Measurements from ENCODE around the gene GUCY1A2.

GUCY1A2 gene

GRCh38 chr11:107041088-107041444 lies 22.8 kb upstream of the GUCY1A2 start:
- Histone ChIP-seq H3K18ac (ENCODE audit: low read depth in 1 of 2, low read length in 2 of 2) (no peak overlapping the region), H4K91ac (ENCODE audit: low read length) (no peak overlapping the region), H3K27ac (ENCODE audit: low read length, poor library complexity, severe bottlenecking) (peak overlapping the region; percentile 51), H2BK12ac (ENCODE audit: low read length in 2 of 2) (no peak overlapping the region), H2BK5ac (ENCODE audit: low read depth, low read length, poor library complexity, severe bottlenecking) (no peak overlapping the region), H3K4me1 (ENCODE audit: control insufficient read depth, insufficient read depth, low read depth, low read length) (peaks cover 5% of the 10 kb centered on the region), H2BK120ac (ENCODE audit: low read depth, low read length) (no peak overlapping the region), H3K9ac (ENCODE audit: low read length) (no peak overlapping the region), H2AFZ (ENCODE audit: low read depth, low read length) (no peak overlapping the region), H3K79me1 (replicated peaks; ENCODE audit: low read length, poor library complexity, severe bottlenecking) (no peaks in the 10 kb centered on the region), H2AK5ac (ENCODE audit: low read length, severe bottlenecking) (no peak overlapping the region), H3K23ac (ENCODE audit: low read length in 2 of 2) (no peak overlapping the region), H3K9me3 (ENCODE audit: control insufficient read depth, low read length) (peaks cover 11% of the 10 kb centered on the region), H4K8ac (ENCODE audit: low read length) (no peak overlapping the region), H3K4me2 (ENCODE audit: low read length, poor library complexity, severe bottlenecking) (no peak overlapping the region), H3K14ac (ENCODE audit: low read length in 2 of 2) (no peak overlapping the region), H3K27me3 (ENCODE audit: control insufficient read depth in 1 of 2, insufficient read depth in 1 of 2, low read length in 2 of 2) (no peaks in the 10 kb centered on the region), H2BK15ac (ENCODE audit: low read depth, poor library complexity, severe bottlenecking) (no peak overlapping the region), H3K4ac (ENCODE audit: low read depth in 1 of 2, low read length in 2 of 2) (no peak overlapping the region), H3K36me3 (ENCODE audit: control insufficient read depth in 1 of 2, insufficient read depth in 2 of 2, low read depth in 1 of 2, low read length in 2 of 2) (no peaks in the 10 kb centered on the region), H3K4me3 (ENCODE audit: insufficient read depth in 1 of 2, low read depth in 1 of 2, low read length in 2 of 2) (no peak overlapping the region)
- 13% methylated on average over 1 of the region's 1 CpG for WGBS
- DNase-seq, result peak; percentile 94

DNA sequence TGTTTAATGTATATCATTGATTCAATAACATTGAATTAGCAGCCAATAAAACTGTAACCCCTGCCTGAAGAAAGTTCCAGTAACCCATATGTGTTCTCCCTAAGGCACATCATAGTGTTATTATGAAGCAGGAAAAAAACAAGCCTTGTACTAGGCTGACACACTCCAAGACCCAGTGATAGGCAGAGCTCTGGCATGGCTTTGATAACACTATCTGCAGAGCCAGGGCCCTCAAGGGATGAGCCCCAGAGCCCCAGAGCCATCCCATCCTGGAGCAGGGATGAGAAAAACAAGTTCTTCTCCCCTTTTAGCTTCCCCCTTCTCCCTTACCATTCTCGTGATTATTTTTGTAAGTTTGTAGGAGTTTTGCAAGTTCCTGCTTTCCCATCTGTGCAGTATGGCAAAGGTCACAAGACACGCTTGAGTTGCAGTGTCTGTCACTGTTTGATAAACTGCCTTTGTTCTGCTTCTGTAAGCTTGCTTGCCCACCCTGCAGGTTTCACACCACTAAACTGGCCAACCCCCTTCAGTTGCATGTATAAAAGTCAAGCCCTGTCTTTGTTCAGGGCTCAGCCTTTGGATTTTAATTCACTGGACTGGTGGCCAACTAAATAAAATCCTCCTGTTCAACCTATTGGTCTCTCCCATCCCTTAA lies 22.3 kb upstream of the GUCY1A2 start:
- Histone ChIP-seq H2BK15ac (ENCODE audit: low read depth, poor library complexity, severe bottlenecking) (no peak overlapping the region), H3K4me2 (ENCODE audit: low read length, poor library complexity, severe bottlenecking) (no peak overlapping the region), H2AK5ac (ENCODE audit: low read length, severe bottlenecking) (no peak overlapping the region), H3K4me3 (ENCODE audit: insufficient read depth in 1 of 2, low read depth in 1 of 2, low read length in 2 of 2) (no peak overlapping the region), H3K36me3 (ENCODE audit: control insufficient read depth in 1 of 2, insufficient read depth in 2 of 2, low read depth in 1 of 2, low read length in 2 of 2) (no peaks in the 10 kb centered on the region), H3K9ac (ENCODE audit: low read length) (no peak overlapping the region), H2BK5ac (ENCODE audit: low read depth, low read length, poor library complexity, severe bottlenecking) (no peak overlapping the region), H3K9me3 (ENCODE audit: control insufficient read depth, low read length) (peaks cover 11% of the 10 kb centered on the region), H2BK120ac (ENCODE audit: low read depth, low read length) (no peak overlapping the region), H3K4ac (ENCODE audit: low read depth in 1 of 2, low read length in 2 of 2) (no peak overlapping the region), H2BK12ac (ENCODE audit: low read length in 2 of 2) (peak overlapping the region in 1 of 2 experiments; percentile 84), H3K27me3 (ENCODE audit: control insufficient read depth in 1 of 2, insufficient read depth in 1 of 2, low read length in 2 of 2) (no peaks in the 10 kb centered on the region), H3K79me1 (replicated peaks; ENCODE audit: low read length, poor library complexity, severe bottlenecking) (no peaks in the 10 kb centered on the region), H3K18ac (ENCODE audit: low read depth in 1 of 2, low read length in 2 of 2) (peak overlapping the region; percentile 23 to 84), H4K8ac (ENCODE audit: low read length) (peak overlapping the region; percentile 61), H3K14ac (ENCODE audit: low read length in 2 of 2) (no peak overlapping the region), H3K27ac (ENCODE audit: low read length, poor library complexity, severe bottlenecking) (peak overlapping the region; percentile 51), H3K23ac (ENCODE audit: low read length in 2 of 2) (no peak overlapping the region), H2AFZ (ENCODE audit: low read depth, low read length) (no peak overlapping the region), H3K4me1 (ENCODE audit: control insufficient read depth, insufficient read depth, low read depth, low read length) (peaks cover 5% of the 10 kb centered on the region), H4K91ac (ENCODE audit: low read length) (peak overlapping the region; percentile 12)
- WGBS, result 16% methylated on average over 2 of the region's 2 CpGs
- peak; percentile 77 for DNase-seq

GRCh38 chr11:107025673-107026072 lies 7.4 kb upstream of the GUCY1A2 start:
- no peak overlapping the region for H2BK15ac ChIP-seq (ENCODE audit: low read depth, poor library complexity, severe bottlenecking)
- no peak overlapping the region for H4K91ac ChIP-seq (ENCODE audit: low read length)
- H2AK5ac ChIP-seq (ENCODE audit: low read length, severe bottlenecking), result no peak overlapping the region
- no peak overlapping the region for H3K18ac ChIP-seq (ENCODE audit: low read depth in 1 of 2, low read length in 2 of 2)
- H3K27me3 ChIP-seq (ENCODE audit: control insufficient read depth in 1 of 2, insufficient read depth in 1 of 2, low read length in 2 of 2), result peaks cover 0 to 4% of the 10 kb centered on the region in 2 experiments
- H3K27ac ChIP-seq (ENCODE audit: low read length, poor library complexity, severe bottlenecking), result no peak overlapping the region
- H2BK12ac ChIP-seq (ENCODE audit: low read length in 2 of 2), result no peak overlapping the region
- no peak overlapping the region for H3K4me2 ChIP-seq (ENCODE audit: low read length, poor library complexity, severe bottlenecking)
- H3K23ac ChIP-seq (ENCODE audit: low read length in 2 of 2), result no peak overlapping the region
- H3K4me3 ChIP-seq (ENCODE audit: insufficient read depth in 1 of 2, low read depth in 1 of 2, low read length in 2 of 2), result no peak overlapping the region
- H4K8ac ChIP-seq (ENCODE audit: low read length), result no peak overlapping the region
- H3K9me3 ChIP-seq (ENCODE audit: control insufficient read depth, low read length), result no peaks in the 10 kb centered on the region
- DNase-seq, result no peak
- no peak overlapping the region for H2AFZ ChIP-seq (ENCODE audit: low read depth, low read length)
- H3K9ac ChIP-seq (ENCODE audit: low read length), result no peak overlapping the region
- H3K79me1 ChIP-seq (replicated peaks; ENCODE audit: low read length, poor library complexity, severe bottlenecking), result no peaks in the 10 kb centered on the region
- H3K4me1 ChIP-seq (ENCODE audit: control insufficient read depth, insufficient read depth, low read depth, low read length), result no peaks in the 10 kb centered on the region
- no peak overlapping the region for H3K4ac ChIP-seq (ENCODE audit: low read depth in 1 of 2, low read length in 2 of 2)
- H3K36me3 ChIP-seq (ENCODE audit: control insufficient read depth in 1 of 2, insufficient read depth in 2 of 2, low read depth in 1 of 2, low read length in 2 of 2), result no peaks in the 10 kb centered on the region
- no peak overlapping the region for H2BK5ac ChIP-seq (ENCODE audit: low read depth, low read length, poor library complexity, severe bottlenecking)
- H3K14ac ChIP-seq (ENCODE audit: low read length in 2 of 2), result no peak overlapping the region
- H2BK120ac ChIP-seq (ENCODE audit: low read depth, low read length), result no peak overlapping the region

- 58% methylated on average over 1 of the region's 2 CpGs for WGBS
- no peak overlapping the region for H3K14ac ChIP-seq (ENCODE audit: low read length in 2 of 2)
- H4K91ac ChIP-seq (ENCODE audit: low read length), result no peak overlapping the region
These were observed 2.3 kb upstream of the GUCY1A2 start for GRCh38 chr11:107020594-107020993.

More at GRCh38 chr11:107020594-107020993, 2.3 kb upstream of the GUCY1A2 start:
- DNase-seq, result no peak
- Histone ChIP-seq H3K36me3 (ENCODE audit: control insufficient read depth in 1 of 2, insufficient read depth in 2 of 2, low read depth in 1 of 2, low read length in 2 of 2) (no peaks in the 10 kb centered on the region), H3K27ac (ENCODE audit: low read length, poor library complexity, severe bottlenecking) (no peak overlapping the region), H3K23ac (ENCODE audit: low read length in 2 of 2) (no peak overlapping the region), H2BK12ac (ENCODE audit: low read length in 2 of 2) (no peak overlapping the region), H2BK120ac (ENCODE audit: low read depth, low read length) (no peak overlapping the region), H3K4me2 (ENCODE audit: low read length, poor library complexity, severe bottlenecking) (no peak overlapping the region), H2AK5ac (ENCODE audit: low read length, severe bottlenecking) (no peak overlapping the region), H4K8ac (ENCODE audit: low read length) (no peak overlapping the region), H3K4ac (ENCODE audit: low read depth in 1 of 2, low read length in 2 of 2) (no peak overlapping the region), H3K18ac (ENCODE audit: low read depth in 1 of 2, low read length in 2 of 2) (no peak overlapping the region), H2BK15ac (ENCODE audit: low read depth, poor library complexity, severe bottlenecking) (no peak overlapping the region), H3K4me1 (ENCODE audit: control insufficient read depth, insufficient read depth, low read depth, low read length) (peaks cover 17% of the 10 kb centered on the region), H3K79me1 (replicated peaks; ENCODE audit: low read length, poor library complexity, severe bottlenecking) (no peaks in the 10 kb centered on the region), H3K9me3 (ENCODE audit: control insufficient read depth, low read length) (no peaks in the 10 kb centered on the region), H3K27me3 (ENCODE audit: control insufficient read depth in 1 of 2, insufficient read depth in 1 of 2, low read length in 2 of 2) (peaks cover 0 to 14% of the 10 kb centered on the region in 2 experiments), H2AFZ (ENCODE audit: low read depth, low read length) (no peak overlapping the region), H2BK5ac (ENCODE audit: low read depth, low read length, poor library complexity, severe bottlenecking) (no peak overlapping the region), H3K4me3 (ENCODE audit: insufficient read depth in 1 of 2, low read depth in 1 of 2, low read length in 2 of 2) (no peak overlapping the region), H3K9ac (ENCODE audit: low read length) (no peak overlapping the region)
